T-helper 2 cell treated with Interferon-gamma antibody and Interleukin-4, amounts not matched to agents 100 ng/mL and 5 ng/mL, for 36 hours (primary cell): ENCODE results near the gene AIDA. TPM values are rescaled to one million over a fixed set of nuclear protein-coding genes. Genes with fewer than 3 reads are reported as not detected.

Experiments
- total RNA-seq: library from RNA; stranded (reverse); gene quantifications from 2 replicates; pipeline ENCODE4 v1.2.3, GENCODE V29; 2022

Gene AIDA
- total RNA-seq, 1 donor from 2014 or later: 66.1 TPM

Other genes starting within 250 kb of the AIDA start
- gene HHIPL2, start 164.4 kb downstream of the AIDA start, total RNA-seq: 0.11 TPM in 1 of 2 replicates, not detected in the other
- 10.6 and 10.8 TPM in 2 replicates for gene TAF1A, start 122.6 kb downstream of the AIDA start, total RNA-seq
- 51.6 and 52.6 TPM in 2 replicates for gene MIA3, start 94.4 kb downstream of the AIDA start, total RNA-seq
- 50.6 and 52.7 TPM in 2 replicates for gene BROX, start 73 bp upstream of the AIDA start, total RNA-seq
- gene FAM177B, start 24.7 kb upstream of the AIDA start, total RNA-seq: not detected in 2 replicates
- gene DISP1, start 102.5 kb upstream of the AIDA start, total RNA-seq: 1.2 and 1.8 TPM in 2 replicates